Ovary (tissue), 9 donors: ENCODE measurements around the gene DYNLT3. TPM values are rescaled to one million over a fixed set of nuclear protein-coding genes. Genes with fewer than 3 reads are reported as not detected.

Experiments used
- DNase-seq, 5 donors: peaks; one replicate each; pipeline ENCODE4 v3.0.0-alpha.2; 2019 to 2020
- H3K27ac ChIP-seq, 2 donors: fragments of 200-600 bp; one replicate each; pipeline versions ENCODE4 v1.5.1 to v1.8.0; 2019 to 2022
- H3K27me3 ChIP-seq: fragments of 200-600 bp; one replicate; pipeline ENCODE4 v1.8.0; 2022
- H3K36me3 ChIP-seq: fragments of 200-600 bp; sonication (generic); one replicate; pipeline ENCODE4 v1.5.1; 2019
- H3K4me1 ChIP-seq: one replicate; pipeline ENCODE4 v1.8.1; 2013; ENCODE audit warnings: mild to moderate bottlenecking, moderate library complexity; ENCODE audit not compliant: insufficient read depth
- H3K4me3 ChIP-seq: fragments of 200-600 bp; sonication (generic); one replicate; pipeline ENCODE4 v1.5.1; 2017
- H3K9me3 ChIP-seq, 2 donors: fragments of 200-600 bp in 1 of 2; sonication (generic) in 1 of 2; one replicate each; pipeline versions ENCODE4 v1.5.1 to v1.8.1; 2013 to 2019; ENCODE audit warnings: mild to moderate bottlenecking in 1 of 2, moderate library complexity in 1 of 2
- EP300 ChIP-seq: sonication (generic); formaldehyde crosslinking; IDR thresholded peaks from one replicate; pipeline ENCODE4 v1.6.1; 2017; ENCODE audit warnings: antibody characterized with exemption
- POLR2A ChIP-seq: fragments of 450-650 bp; IDR thresholded peaks from one replicate; pipeline ENCODE4 v1.6.1; 2017; ENCODE audit warnings: antibody characterized with exemption, mild to moderate bottlenecking, moderate library complexity
- WGBS, 3 donors: extraction: QIAGEN DNeasy Blood & Tissue Kit in 1 of 3; methylation state at CpG; one replicate each; pipeline versions ENCODE4 v1.1.5 to v1.1.7; 2013 to 2017; 5-methylcytosine and 5-hydroxymethylcytosine counted together
- intact Hi-C, 4 donors: fragments of 100-400 bp; cut with DNase I; formaldehyde crosslinking; loops; one replicate each; pipeline versions ENCODE4 v1.11.0 to v1.15.1; 2022 to 2023
- polyA plus RNA-seq, 2 donors: library from polyadenylated mRNA; stranded (reverse); fragments of 200-250 nt in 1 of 2; fragments of 350-450 nt in 1 of 2; fragmentation: Illumina TruSeq in 1 of 2; extraction: RNeasy Lipid Tissue Mini Kit (QIAGEN cat#74804) in 1 of 2; gene quantifications; one replicate each; pipeline ENCODE4 v1.2.3, GENCODE V29; 2013 to 2014
- total RNA-seq, 7 donors: library from RNA; depleted of rRNA in 2 of 7; stranded (reverse); fragments of >200 nt in 2 of 7; fragmentation: NEBNext Ultra II Directional in 3 of 7; extraction: Animal tissue kit (Norgen Biotek cat#: 25700) in 3 of 7; gene quantifications; one replicate each; pipeline versions ENCODE4 v1.1.0 to v1.2.4, GENCODE V29; 2016 to 2023
- TF ChIP-seq, protein P1 (sequence below), 3 donors: fragments of 450-650 bp in 2 of 3; fragments of 200-600 bp in 1 of 3; IDR thresholded peaks; one replicate each; pipeline versions ENCODE4 v1.5.1 to v1.8.0; 2016 to 2022; ENCODE audit warnings: antibody characterized with exemption in 3 of 3, mild to moderate bottlenecking in 1 of 3
- donor health status: DM: no; HTN: no; CAD: no; lungs with moderate emphysema.
- donor health status: DM: no; HTN: no; CAD: no.
- donor health status: Bipolar disorder and iron deficiency.
- donor health status: DM: yes; HTN: yes; CAD: no.
- donor health status: DM: no; HTN: no; CAD: no.
- donor health status: DM: yes; HTN: yes; CAD: no.

DYNLT3 gene
- total and polyA plus RNA-seq, 9 donors = 20.0 to 33.3 (median 28.0) TPM

DNA sequence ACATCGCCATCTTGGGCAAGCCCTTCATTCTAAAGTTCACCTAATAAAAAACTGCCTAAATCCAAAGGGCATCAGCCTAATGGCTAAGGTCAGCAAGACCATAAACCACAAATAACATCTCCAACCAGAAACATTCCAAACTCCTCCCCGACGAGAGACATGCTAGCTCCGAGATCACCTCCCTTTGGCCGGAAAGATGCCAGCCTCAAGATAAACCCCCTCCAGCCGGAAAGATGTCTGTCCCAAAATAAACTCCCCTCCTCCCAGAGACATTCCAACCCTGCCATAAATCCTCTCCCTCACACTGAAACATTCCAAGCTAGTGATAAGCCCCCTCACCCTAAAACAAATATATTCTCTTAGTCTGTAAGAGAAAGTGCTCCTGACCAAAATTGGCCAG, 13.3 kb upstream of the DYNLT3 start:
- H3K9me3 ChIP-seq = no peaks in the 10 kb centered on the region
- no peak overlapping the region for H3K4me3 ChIP-seq
- no peak for DNase-seq
- WGBS, 3 donors = 23 to 30% (median 25%) methylated on average over 6 of the region's 6 CpGs
- H3K36me3 ChIP-seq = no peaks in the 10 kb centered on the region
- intact Hi-C loops = no loop called here
- H3K27ac ChIP-seq = no peak overlapping the region
- H3K4me1 ChIP-seq = no peaks in the 10 kb centered on the region
- TF ChIP-seq, protein P1, sequence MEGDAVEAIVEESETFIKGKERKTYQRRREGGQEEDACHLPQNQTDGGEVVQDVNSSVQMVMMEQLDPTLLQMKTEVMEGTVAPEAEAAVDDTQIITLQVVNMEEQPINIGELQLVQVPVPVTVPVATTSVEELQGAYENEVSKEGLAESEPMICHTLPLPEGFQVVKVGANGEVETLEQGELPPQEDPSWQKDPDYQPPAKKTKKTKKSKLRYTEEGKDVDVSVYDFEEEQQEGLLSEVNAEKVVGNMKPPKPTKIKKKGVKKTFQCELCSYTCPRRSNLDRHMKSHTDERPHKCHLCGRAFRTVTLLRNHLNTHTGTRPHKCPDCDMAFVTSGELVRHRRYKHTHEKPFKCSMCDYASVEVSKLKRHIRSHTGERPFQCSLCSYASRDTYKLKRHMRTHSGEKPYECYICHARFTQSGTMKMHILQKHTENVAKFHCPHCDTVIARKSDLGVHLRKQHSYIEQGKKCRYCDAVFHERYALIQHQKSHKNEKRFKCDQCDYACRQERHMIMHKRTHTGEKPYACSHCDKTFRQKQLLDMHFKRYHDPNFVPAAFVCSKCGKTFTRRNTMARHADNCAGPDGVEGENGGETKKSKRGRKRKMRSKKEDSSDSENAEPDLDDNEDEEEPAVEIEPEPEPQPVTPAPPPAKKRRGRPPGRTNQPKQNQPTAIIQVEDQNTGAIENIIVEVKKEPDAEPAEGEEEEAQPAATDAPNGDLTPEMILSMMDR (IDR thresholded peaks at IDR 0.05) = no peak
- TF ChIP-seq EP300 (no peak), POLR2A (no peak)
- no peaks in the 10 kb centered on the region for H3K27me3 ChIP-seq

DNA sequence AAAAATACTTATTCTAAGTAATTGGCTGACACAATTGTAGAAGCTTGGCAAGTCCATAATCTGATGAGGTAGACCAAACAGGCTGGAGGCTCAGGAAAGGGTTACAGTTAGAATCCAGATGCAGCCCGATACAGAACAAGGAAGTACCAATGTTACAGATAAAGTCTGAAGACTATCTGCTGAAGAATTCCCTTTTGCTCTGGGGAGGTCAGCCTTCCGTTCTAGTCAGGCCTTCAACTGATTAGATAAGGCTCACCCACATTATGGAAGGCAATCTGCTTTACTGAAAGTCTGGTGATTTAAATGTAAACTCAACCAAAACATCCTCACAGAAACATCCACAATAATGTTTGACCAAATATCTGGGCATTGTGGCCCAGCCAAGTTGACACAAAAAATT, 7.4 kb upstream of the DYNLT3 start:
- WGBS, 3 donors = 25 to 27% (median 26%) methylated on average over 2 of the region's 2 CpGs
- Histone ChIP-seq H3K4me3 (no peak overlapping the region), H3K36me3 (no peaks in the 10 kb centered on the region), H3K4me1 (no peaks in the 10 kb centered on the region), H3K27me3 (no peaks in the 10 kb centered on the region), H3K27ac (no peak overlapping the region), H3K9me3 (no peaks in the 10 kb centered on the region)
- TF ChIP-seq EP300 (no peak), POLR2A (no peak)
- TF ChIP-seq, protein P1 (IDR thresholded peaks at IDR 0.05) = no peak
- intact Hi-C loops = no loop called here
- DNase-seq = no peak

DNA sequence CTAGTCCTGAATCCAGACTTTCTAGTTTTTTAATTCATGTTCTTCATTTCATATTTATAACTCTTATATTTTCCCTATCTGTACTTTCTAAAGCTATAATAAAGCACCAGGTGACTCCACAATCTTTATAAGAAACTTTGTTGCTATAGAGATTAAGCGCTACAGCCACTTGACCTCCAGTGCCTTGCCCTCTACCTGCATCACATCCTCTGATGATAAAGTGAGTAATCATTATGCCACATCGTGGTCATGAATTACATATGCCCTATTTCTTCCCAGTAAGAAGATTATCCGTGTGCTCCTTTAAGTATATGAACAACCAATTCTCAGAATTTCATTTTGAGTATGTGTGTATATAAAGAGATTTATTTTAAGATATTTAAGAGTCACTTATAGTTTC, 6.8 kb upstream of the DYNLT3 start:
- WGBS, 3 donors = 54 to 70% (median 66%) methylated on average over 3 of the region's 3 CpGs
- TF ChIP-seq, protein P1 (IDR thresholded peaks at IDR 0.05) = no peak
- TF ChIP-seq EP300 = no peak
- TF ChIP-seq POLR2A = no peak
- Histone ChIP-seq H3K9me3 (no peaks in the 10 kb centered on the region), H3K36me3 (no peaks in the 10 kb centered on the region), H3K27ac (no peak overlapping the region), H3K4me3 (no peak overlapping the region), H3K27me3 (no peaks in the 10 kb centered on the region), H3K4me1 (no peaks in the 10 kb centered on the region)
- intact Hi-C loops = no loop called here
- no peak for DNase-seq

DNA sequence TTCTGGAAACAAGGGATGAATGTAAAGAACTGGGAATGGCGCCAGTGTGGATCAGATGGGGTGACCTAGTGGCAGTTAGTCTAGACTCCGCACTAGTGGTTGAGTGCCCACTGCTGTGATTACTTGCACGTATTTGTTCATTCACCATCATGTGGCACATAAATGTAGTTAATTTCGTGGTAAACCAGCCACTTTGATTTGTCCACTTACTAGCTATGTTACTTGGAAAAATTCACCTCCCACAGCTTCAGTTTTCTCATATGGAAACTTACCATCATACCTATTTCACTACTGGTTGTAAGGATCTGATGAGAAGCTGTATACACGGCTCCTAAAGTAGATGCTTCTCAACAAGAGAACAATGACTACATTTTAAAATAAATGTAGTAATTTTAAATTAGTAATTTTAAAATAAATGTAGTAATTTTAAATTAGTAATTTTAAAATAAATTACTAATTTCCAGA, 394 bp upstream of the DYNLT3 start:
- no peak for DNase-seq
- WGBS, 3 donors = 34 to 44% (median 35%) methylated on average over 5 of the region's 5 CpGs
- Histone ChIP-seq H3K4me1 (no peaks in the 10 kb centered on the region), H3K27ac (peak overlapping the region; percentile 76 to 95), H3K4me3 (peak overlapping the region; percentile 75), H3K27me3 (no peaks in the 10 kb centered on the region), H3K9me3 (no peaks in the 10 kb centered on the region), H3K36me3 (no peaks in the 10 kb centered on the region)
- intact Hi-C loops = no loop called here
- TF ChIP-seq POLR2A (no peak), EP300 (no peak)
- TF ChIP-seq, protein P1 (IDR thresholded peaks at IDR 0.05) = no peak

DNA sequence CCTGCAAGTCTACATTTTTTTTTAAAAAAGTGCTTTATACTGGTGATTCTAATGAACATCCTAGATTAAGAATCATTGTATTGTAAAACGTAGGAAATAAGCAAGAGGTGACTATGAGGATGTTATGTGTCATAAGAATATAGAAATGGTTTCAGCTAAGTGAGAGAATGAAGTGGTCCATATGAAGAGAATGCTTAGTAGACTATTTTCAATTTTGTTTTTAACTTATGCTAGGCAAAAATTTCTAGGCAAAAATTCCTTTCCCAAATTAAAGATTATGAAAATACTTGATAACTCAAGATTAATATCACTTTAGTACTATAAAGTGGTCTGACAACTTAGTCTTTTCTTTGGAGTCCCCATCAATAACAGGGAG, 825 bp downstream of the DYNLT3 start:
- DNase-seq = no peak
- 18 to 27% (median 26%) methylated on average over 1 of the region's 1 CpG for WGBS, 3 donors
- peak overlapping the region; percentile 76 to 95 for H3K27ac ChIP-seq

More for the DNA sequence above, 825 bp downstream of the DYNLT3 start:
- H3K4me1 ChIP-seq = no peaks in the 10 kb centered on the region
- TF ChIP-seq, protein P1 (IDR thresholded peaks at IDR 0.05) = no peak
- TF ChIP-seq EP300 (no peak), POLR2A (no peak)
- no peaks in the 10 kb centered on the region for H3K36me3 ChIP-seq
- H3K9me3 ChIP-seq = no peaks in the 10 kb centered on the region
- intact Hi-C loops = no loop called here
- no peaks in the 10 kb centered on the region for H3K27me3 ChIP-seq
- H3K4me3 ChIP-seq = peak overlapping the region; percentile 75
